GM12872 (cell line): ENCODE measurements around the gene SNORC.

ENCODE experiments used
- TF ChIP-seq, protein P1 (sequence below): IDR thresholded peaks from 3 replicates; pipeline ENCODE4 v1.5.1; 2011; ENCODE audit warnings: low read depth, mild to moderate bottlenecking, low read length, moderate library complexity; ENCODE audit not compliant: insufficient read depth

Gene SNORC

DNA sequence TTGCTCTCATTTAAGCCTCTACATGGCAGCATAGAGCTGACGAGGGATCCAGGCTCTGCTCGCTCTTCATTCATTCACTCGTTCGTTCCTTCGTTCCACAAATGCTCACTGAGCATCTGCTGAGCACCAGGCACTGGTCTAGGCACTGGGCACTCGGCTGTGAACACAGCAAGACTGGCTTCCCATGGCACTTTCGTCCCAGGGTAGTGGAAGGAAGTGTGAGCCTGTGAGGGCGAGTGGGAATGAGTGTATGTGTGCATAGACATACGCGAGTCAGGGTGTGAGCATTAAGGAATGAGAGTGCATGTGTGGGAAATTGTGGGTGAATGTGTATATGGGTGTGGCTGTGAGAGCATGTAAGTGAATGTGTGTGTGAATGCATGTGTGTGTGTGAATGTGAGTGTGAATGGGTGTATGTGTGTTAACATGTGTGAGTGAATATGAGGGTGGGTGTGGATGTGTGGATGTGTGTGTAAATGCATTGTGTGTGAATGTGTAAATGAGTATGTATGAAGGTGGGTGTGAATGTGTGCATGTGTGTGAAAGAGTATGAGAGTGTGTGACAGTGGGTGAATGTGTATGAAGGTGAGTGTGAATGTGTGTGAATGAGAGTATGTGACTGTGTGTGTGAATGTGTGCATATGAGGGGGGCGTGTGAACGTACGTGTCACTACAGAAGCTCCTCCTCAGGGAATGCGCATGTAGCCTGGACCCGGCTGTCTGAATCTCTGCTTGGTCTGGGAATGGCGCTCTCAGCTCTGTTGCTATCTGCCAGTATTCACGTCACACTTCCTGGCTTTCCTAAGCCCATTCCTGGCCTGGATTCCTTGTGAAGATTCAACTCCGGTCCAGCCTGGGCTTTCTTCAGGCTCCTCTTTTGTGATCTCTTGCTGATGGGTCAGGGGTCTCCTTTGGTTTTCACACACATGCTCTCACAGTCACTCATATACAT is 28.8 kb downstream of the SNORC start:
- TF ChIP-seq, protein P1, sequence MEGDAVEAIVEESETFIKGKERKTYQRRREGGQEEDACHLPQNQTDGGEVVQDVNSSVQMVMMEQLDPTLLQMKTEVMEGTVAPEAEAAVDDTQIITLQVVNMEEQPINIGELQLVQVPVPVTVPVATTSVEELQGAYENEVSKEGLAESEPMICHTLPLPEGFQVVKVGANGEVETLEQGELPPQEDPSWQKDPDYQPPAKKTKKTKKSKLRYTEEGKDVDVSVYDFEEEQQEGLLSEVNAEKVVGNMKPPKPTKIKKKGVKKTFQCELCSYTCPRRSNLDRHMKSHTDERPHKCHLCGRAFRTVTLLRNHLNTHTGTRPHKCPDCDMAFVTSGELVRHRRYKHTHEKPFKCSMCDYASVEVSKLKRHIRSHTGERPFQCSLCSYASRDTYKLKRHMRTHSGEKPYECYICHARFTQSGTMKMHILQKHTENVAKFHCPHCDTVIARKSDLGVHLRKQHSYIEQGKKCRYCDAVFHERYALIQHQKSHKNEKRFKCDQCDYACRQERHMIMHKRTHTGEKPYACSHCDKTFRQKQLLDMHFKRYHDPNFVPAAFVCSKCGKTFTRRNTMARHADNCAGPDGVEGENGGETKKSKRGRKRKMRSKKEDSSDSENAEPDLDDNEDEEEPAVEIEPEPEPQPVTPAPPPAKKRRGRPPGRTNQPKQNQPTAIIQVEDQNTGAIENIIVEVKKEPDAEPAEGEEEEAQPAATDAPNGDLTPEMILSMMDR = no peak

DNA sequence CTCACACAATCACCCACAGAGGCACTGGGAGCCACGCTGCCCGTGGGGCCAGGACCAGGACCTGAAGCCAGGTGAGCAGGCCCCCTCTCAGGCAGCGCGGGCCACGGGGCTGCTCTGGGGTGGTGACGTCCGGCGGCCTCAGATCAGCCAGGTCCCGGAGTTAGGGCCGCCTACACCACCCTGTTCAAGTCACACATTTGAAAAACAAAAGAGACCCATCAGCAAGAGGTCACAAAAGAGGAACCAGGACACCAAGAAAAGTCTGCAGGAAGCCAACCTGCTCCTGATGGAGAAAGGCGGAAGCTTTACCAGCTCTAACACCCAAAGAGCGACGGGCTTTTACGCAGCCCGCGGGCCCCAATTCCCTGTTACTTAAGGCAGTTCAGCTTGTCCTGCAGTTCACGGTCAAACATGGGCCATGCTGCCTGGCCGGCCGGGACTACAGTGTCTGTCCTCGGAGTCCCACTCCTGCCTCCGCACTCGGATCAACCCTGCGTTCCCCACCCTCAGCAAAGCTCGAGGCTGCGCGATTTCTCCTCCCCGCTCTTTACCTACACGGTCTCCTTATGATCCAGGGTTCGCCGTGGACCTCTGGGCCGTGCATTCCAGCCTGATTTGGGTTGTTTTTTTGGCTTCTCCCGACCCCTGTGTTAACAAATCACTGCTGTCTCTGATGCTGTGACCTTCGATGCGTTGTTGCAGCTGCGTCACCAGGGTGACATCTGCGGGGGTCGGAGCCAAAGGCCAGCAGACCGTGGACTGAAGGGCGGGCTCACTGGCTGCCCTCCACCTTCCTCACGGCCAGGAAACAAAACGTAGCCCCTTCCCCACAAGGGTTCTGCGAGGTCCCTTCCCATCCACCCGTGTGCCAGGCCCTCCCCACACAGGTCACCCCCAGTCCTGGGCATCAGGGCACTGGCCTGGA is 31.0 kb downstream of the SNORC start:
- TF ChIP-seq, protein P1 = no peak

DNA sequence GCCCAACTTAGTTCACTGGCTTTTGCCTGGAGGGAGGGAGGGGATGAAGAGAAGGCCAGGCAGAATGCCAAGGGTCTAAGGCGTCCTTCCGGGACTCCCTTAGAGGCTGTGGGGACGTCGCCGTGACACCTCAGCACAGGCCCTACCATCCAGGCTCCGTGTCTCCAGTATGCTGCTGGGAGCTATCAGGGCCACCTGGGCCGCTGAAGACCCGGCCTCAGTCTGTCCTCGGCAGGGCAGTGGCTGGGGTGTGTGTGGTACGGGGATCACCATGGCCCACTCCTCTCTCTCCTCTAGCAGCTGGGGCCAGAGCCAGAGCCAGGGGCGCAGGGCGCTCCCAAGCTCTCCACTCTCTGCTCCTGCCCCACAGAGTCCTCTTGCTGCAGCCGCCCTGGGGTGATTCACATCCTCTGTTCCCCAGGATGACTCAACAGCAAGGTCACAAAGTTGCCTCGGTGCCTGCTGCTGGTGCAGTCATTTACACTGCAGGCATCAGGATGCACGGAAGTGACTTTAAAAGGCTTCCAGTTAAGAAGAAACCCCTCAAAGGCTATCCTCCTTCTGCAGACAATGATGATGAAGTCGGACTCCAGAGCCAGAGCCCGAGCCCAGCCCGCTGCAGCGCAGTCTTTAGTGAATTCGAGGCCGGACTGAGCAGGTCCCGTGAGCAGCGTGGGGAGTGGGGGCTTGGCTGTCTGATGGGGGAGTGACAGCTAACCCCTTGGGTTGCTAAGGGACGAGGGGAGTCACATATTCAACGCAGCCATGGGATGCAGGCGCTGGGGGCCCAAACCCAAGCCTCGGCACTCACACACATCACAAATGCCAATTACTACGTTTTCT is 31.9 kb downstream of the SNORC start:
- TF ChIP-seq, protein P1 = no peak

DNA sequence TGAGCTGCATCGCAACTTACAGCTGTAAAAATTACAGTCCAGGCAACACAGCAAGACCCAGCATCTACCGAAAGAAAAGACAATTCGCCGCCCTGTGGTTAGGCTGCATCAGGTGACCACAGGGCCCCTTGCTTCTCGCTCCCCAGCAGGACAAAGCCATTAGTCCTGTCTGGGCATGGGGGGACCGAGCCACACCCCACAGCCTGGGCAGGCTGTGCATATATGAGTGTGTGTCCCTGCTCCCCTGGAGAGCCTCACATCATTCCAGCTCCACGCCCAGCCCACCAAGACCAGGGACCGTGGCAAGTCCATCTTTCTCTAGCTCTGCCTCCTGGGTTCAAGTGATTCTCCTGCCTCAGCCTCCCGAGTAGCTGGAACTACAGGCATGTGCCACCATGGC is 33.9 kb downstream of the SNORC start:
- TF ChIP-seq, protein P1 = no peak

DNA sequence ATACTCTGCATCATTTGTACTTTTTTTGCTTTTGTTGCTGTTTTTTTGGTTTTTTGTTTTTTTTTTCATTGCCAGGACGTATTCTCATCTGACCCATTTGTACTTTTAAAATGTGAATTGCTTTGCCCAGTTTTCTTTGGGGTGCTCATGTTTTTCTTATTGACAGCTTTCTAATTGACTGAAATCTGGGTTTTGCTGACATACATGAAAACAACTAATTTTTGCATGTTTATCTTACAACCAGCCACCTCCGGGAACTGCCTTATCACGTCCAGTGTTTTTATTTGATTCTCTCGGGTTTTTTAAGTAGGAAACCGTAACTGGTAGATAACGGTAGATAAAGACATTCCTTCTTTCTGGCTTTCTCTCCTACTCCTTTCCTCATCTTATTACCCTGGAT is 38.6 kb downstream of the SNORC start:
- TF ChIP-seq, protein P1 = no peak

DNA sequence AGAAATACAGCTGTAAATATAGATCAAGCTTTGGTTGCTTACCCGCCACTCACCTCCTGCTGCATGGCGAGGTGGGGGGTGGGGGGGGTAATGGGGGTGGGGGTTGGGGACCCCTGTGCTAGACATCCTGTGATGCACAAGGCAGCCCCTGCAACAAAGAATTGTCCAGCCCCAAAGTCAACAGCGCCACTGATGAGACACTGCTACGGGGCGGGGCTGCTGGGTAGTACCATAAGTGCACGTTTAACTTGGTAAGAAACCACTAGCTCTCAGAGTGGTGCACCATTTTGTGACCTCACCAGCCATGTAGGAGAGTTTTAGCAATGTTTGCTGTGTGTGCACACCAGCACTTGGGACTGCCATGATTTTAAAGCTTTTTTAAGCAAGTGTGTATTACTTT is 40.3 kb downstream of the SNORC start:
- TF ChIP-seq, protein P1 = no peak
